Hematopoietic multipotent progenitor cell treated with erythropoietin and hydrocortisone succinate and interleukin-3 and kit ligand, for 6 days (in vitro differentiated cells): ENCODE results near the gene OLFML1.
A peak's percentile ranks its signal among the peaks of the same experiment; 100 is the strongest.

Source experiments
- DNase-seq: peaks from one replicate; pipeline ENCODE4 v3.0.0-alpha.2; 2015

The OLFML1 gene

GRCh38 chr11:7533199-7534041, 48.1 kb downstream of the OLFML1 start:
- DNase-seq, result no peak

- DNase-seq, result no peak
Measured at GRCh38 chr11:7534042-7534378, 48.7 kb downstream of the OLFML1 start.

GRCh38 chr11:7536100-7536499, 50.8 kb downstream of the OLFML1 start:
- peak; percentile 36 for DNase-seq

GRCh38 chr11:7537265-7537664, 52.0 kb downstream of the OLFML1 start:
- DNase-seq, result no peak

- DNase-seq, result no peak
Measured at GRCh38 chr11:7538031-7538430, 52.7 kb downstream of the OLFML1 start.

- no peak for DNase-seq
Measured at GRCh38 chr11:7538466-7539454, 53.5 kb downstream of the OLFML1 start.

GRCh38 chr11:7540830-7541555, 55.7 kb downstream of the OLFML1 start:
- DNase-seq, result no peak

- no peak for DNase-seq
Measured at GRCh38 chr11:7543302-7543701, 58.0 kb downstream of the OLFML1 start.

GRCh38 chr11:7544021-7544420, 58.7 kb downstream of the OLFML1 start:
- no peak for DNase-seq

GRCh38 chr11:7545611-7546010, 60.3 kb downstream of the OLFML1 start:
- no peak for DNase-seq

- no peak for DNase-seq
Measured at GRCh38 chr11:7546324-7546791, 61.1 kb downstream of the OLFML1 start.

GRCh38 chr11:7547687-7548086, 62.4 kb downstream of the OLFML1 start:
- no peak for DNase-seq

GRCh38 chr11:7548659-7549274, 63.5 kb downstream of the OLFML1 start:
- DNase-seq, result peak; percentile 28

GRCh38 chr11:7549681-7550080, 64.4 kb downstream of the OLFML1 start:
- DNase-seq, result no peak

GRCh38 chr11:7551571-7551970, 66.3 kb downstream of the OLFML1 start:
- no peak for DNase-seq

GRCh38 chr11:7552666-7553065, 67.4 kb downstream of the OLFML1 start:
- DNase-seq, result no peak

- DNase-seq, result no peak
Measured at GRCh38 chr11:7555052-7555699, 69.9 kb downstream of the OLFML1 start.

- DNase-seq, result no peak
Measured at GRCh38 chr11:7558046-7558445, 72.7 kb downstream of the OLFML1 start.

- DNase-seq, result no peak
Measured at GRCh38 chr11:7559398-7560283, 74.3 kb downstream of the OLFML1 start.
